ENCODE results near the gene PRDM13. TPM values are rescaled to one million over a fixed set of nuclear protein-coding genes. Genes with fewer than 3 reads are reported as not detected.

Gene PRDM13
- total RNA-seq, 4 donors from 2014 or later: not detected

DNA sequence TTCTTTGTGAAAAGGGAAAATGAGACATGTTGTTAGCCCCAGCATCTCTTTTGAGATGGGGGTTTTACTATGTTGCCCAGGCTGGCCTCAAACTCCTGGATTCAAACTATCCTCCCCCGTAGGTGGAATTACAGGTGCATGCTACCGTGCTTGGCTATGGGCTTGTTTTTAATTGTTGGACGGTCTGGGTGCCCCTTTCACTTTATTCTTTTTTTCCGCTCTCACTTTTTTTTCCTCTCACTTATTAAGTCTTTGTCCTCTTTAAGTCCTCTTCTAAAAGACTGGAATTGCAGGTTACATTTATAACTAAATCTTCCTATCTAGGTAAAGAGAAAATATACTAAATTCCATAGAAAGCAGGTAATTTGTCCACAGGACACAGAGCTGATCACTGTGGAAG lies 18.8 kb upstream of the PRDM13 start:
- Histone ChIP-seq H3K27me3 (peaks cover 0 to 64% (median 38%) of the 10 kb centered on the region in 4 donors), H3K4me3 (no peak overlapping the region), H3K27ac (replicated peaks in 1 of 4) (no peak overlapping the region), H3K4me1 (peaks cover 22 to 30% (median 28%) of the 10 kb centered on the region in 4 donors), H3K9me3 (no peaks in the 10 kb centered on the region), H3K36me3 (no peaks in the 10 kb centered on the region)
- intact Hi-C loops (cut with DNase I): loop anchor here (5.0 kb wide), 1 partner anchor 155 kb away; no protein-coding TSS in a partner anchor
- 85% methylated on average over 4 of the region's 4 CpGs for WGBS
- DNase-seq (ENCODE audit: extremely low spot score): peak; percentile 17
- TF ChIP-seq EP300 (IDR thresholded peaks at IDR 0.05) (no peak), POLR2A (IDR thresholded peaks at IDR 0.05; ENCODE audit: low read depth) (no peak), POLR2AphosphoS5 (IDR thresholded peaks at IDR 0.05) (no peak)
- TF ChIP-seq, protein P1, sequence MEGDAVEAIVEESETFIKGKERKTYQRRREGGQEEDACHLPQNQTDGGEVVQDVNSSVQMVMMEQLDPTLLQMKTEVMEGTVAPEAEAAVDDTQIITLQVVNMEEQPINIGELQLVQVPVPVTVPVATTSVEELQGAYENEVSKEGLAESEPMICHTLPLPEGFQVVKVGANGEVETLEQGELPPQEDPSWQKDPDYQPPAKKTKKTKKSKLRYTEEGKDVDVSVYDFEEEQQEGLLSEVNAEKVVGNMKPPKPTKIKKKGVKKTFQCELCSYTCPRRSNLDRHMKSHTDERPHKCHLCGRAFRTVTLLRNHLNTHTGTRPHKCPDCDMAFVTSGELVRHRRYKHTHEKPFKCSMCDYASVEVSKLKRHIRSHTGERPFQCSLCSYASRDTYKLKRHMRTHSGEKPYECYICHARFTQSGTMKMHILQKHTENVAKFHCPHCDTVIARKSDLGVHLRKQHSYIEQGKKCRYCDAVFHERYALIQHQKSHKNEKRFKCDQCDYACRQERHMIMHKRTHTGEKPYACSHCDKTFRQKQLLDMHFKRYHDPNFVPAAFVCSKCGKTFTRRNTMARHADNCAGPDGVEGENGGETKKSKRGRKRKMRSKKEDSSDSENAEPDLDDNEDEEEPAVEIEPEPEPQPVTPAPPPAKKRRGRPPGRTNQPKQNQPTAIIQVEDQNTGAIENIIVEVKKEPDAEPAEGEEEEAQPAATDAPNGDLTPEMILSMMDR (IDR thresholded peaks at IDR 0.05): no peak

DNA sequence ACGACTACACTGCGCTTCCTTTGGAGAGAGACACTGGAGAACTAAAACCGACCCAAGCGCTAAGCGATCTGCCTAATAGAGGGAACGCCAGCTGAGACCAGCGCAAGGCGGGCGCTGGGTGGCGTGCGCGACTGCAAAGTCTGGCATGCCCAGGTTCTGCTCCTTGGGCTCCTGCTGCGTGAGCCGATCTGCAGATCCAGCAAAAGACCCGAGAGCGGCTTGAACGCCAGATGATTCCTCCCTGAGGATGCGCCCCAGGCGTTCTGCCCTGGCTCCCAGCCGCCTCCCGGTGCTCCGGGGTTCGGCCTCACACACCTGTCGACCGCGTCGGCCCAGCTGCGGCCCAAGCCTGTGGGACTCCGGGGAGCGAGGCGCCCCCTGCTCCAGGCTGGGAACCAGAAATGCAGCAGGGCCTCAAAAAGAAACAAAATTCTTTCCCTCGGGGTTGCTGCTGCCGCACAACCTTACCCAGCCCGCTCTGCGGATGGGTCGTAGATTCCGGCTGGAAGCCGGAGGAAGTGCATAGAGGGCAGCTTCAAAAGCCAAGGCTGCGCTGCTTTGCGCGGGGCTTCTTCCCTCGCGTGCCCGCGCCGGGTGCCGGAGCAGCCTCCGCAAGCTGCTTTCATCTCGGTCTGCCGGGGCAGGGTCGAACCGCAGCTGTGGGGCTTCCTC lies 17.9 kb upstream of the PRDM13 start:
- DNase-seq (ENCODE audit: extremely low spot score): peak; percentile 92

DNA sequence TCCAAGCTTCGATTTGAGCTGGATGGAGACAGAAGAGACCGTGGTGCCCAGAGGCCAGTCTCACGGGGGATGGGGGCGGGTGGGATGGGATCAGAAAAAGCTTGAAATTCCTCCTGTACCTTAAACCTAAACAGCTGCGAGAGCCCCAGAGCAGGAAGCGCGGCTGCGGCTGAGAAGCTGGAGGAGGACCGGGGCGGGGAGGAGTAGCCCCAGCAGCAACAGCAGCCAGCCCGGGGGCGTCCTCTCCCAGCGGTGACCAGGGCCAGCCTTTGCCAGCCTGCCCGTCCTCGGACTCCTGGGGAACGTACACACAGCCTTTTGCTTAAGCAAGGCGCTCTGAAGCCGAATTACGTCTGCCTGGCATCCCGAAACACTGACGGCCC lies 17.4 kb upstream of the PRDM13 start:
- intact Hi-C loops (cut with DNase I): loop anchor here (5.0 kb wide), 1 partner anchor 153 kb away; no protein-coding TSS in a partner anchor
- Histone ChIP-seq H3K9me3 (no peaks in the 10 kb centered on the region), H3K4me3 (peak overlapping the region; percentile 55 to 65 (median 57)), H3K4me1 (peaks cover 22 to 30% (median 28%) of the 10 kb centered on the region in 4 donors), H3K27me3 (peaks cover 0 to 78% (median 51%) of the 10 kb centered on the region in 4 donors), H3K36me3 (no peaks in the 10 kb centered on the region), H3K27ac (replicated peaks in 1 of 4) (no peak overlapping the region)
- DNase-seq (ENCODE audit: extremely low spot score): peak; percentile 66
- WGBS: 10% methylated on average over 5 of the region's 21 CpGs
- TF ChIP-seq POLR2A (IDR thresholded peaks at IDR 0.05; ENCODE audit: low read depth): no peak
- TF ChIP-seq, protein P1 (IDR thresholded peaks at IDR 0.05): no peak

More for the DNA sequence above, 17.9 kb upstream of the PRDM13 start:
- no peaks in the 10 kb centered on the region for H3K36me3 ChIP-seq
- H3K4me1 ChIP-seq: peaks cover 22 to 30% (median 28%) of the 10 kb centered on the region in 4 donors
- no peak overlapping the region for H3K27ac ChIP-seq (replicated peaks in 1 of 4)
- intact Hi-C loops (cut with DNase I): loop anchor here (5.0 kb wide), 1 partner anchor 154 kb away; no protein-coding TSS in a partner anchor
- 4% methylated on average over 14 of the region's 52 CpGs for WGBS
- no peaks in the 10 kb centered on the region for H3K9me3 ChIP-seq
- H3K4me3 ChIP-seq: peak overlapping the region; percentile 55 to 65 (median 57)
- TF ChIP-seq, protein P1 (IDR thresholded peaks at IDR 0.05): peak; percentile 47 to 51 (median 48)
- no peak for TF ChIP-seq EP300 (IDR thresholded peaks at IDR 0.05)
- H3K27me3 ChIP-seq: peaks cover 0 to 72% (median 46%) of the 10 kb centered on the region in 4 donors

DNA sequence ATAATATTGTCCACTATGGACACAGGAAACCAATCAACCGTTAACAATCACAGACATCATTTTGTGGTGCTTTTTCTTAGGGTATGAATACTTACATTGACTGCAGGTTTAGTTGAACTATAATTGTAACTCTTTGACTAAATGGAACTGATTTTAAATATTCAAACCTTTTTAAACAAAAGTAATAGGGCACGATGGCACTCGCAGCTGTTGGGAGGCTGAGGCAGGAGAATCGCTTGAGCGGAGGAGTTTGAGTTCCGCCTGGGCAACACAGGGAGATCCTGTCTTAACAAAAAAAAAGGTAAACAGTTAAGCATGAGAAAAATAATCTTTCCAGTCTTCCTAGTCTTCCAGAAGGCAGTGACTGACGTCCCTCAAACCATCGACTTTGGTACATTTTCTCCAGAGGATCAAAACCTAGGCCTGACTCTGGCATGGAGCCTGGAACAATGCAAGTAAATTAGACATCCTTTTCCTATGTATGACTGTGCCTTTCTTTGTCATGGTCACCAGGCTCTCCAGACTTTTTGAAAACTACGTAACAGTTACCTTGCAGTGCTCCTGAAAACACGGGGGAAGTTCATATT lies 16.6 kb upstream of the PRDM13 start:
- intact Hi-C loops (cut with DNase I): loop anchor here (5.0 kb wide), 1 partner anchor 152 kb away; no protein-coding TSS in a partner anchor
- no peak overlapping the region for H3K27ac ChIP-seq (replicated peaks in 1 of 4)
- H3K4me1 ChIP-seq: peaks cover 22 to 30% (median 28%) of the 10 kb centered on the region in 4 donors
- H3K36me3 ChIP-seq: no peaks in the 10 kb centered on the region
- no peak overlapping the region for H3K4me3 ChIP-seq
- peaks cover 0 to 84% (median 56%) of the 10 kb centered on the region in 4 donors for H3K27me3 ChIP-seq
- 43% methylated on average over 10 of the region's 10 CpGs for WGBS
- DNase-seq (ENCODE audit: extremely low spot score): no peak
- H3K9me3 ChIP-seq: peaks cover 0 to 7% (median 6%) of the 10 kb centered on the region in 4 donors
- no peak for TF ChIP-seq POLR2A (IDR thresholded peaks at IDR 0.05; ENCODE audit: low read depth)
- TF ChIP-seq, protein P1 (IDR thresholded peaks at IDR 0.05): no peak
